ENCODE data around the gene MIEF1. TPM values are rescaled to one million over a fixed set of nuclear protein-coding genes. Genes with fewer than 3 reads are reported as not detected.

MIEF1 gene
- total RNA-seq, 1 donor from 2014 or later: 27.7 TPM

GRCh38 chr22:39472570-39473556 is 29.2 kb upstream of the MIEF1 start:
- Histone ChIP-seq H3K27ac (peak overlapping the region; percentile 86), H3K27me3 (ENCODE audit: low read depth) (no peaks in the 10 kb centered on the region), H3K4me1 (peaks cover 55% of the 10 kb centered on the region), H3K4me3 (peak overlapping the region; percentile 27), H3K36me3 (no peaks in the 10 kb centered on the region), H3K9me3 (no peaks in the 10 kb centered on the region)
- ATAC-seq: peak; percentile 75 to 79
- DNase-seq: no peak
- intact Hi-C loops (cut with DNase I): no loop called here
- TF ChIP-seq CTCF (IDR thresholded peaks at IDR 0.05): no peak

- no peaks in the 10 kb centered on the region for H3K36me3 ChIP-seq
- ATAC-seq (no peak), DNase-seq (no peak)
- peak overlapping the region; percentile 86 for H3K27ac ChIP-seq
- H3K27me3 ChIP-seq (ENCODE audit: low read depth): no peaks in the 10 kb centered on the region
- H3K4me3 ChIP-seq: no peak overlapping the region
- intact Hi-C loops (cut with DNase I): no loop called here
- peaks cover 47% of the 10 kb centered on the region for H3K4me1 ChIP-seq
- TF ChIP-seq CTCF (IDR thresholded peaks at IDR 0.05): no peak
- H3K9me3 ChIP-seq: no peaks in the 10 kb centered on the region
Measured at GRCh38 chr22:39473851-39474250, 28.2 kb upstream of the MIEF1 start.

GRCh38 chr22:39474351-39475111 is 27.6 kb upstream of the MIEF1 start:
- no peak for DNase-seq
- Histone ChIP-seq H3K27me3 (ENCODE audit: low read depth) (no peaks in the 10 kb centered on the region), H3K4me1 (peaks cover 40% of the 10 kb centered on the region), H3K9me3 (no peaks in the 10 kb centered on the region), H3K36me3 (no peaks in the 10 kb centered on the region), H3K4me3 (no peak overlapping the region), H3K27ac (peak overlapping the region; percentile 86)
- no peak for ATAC-seq
- TF ChIP-seq CTCF (IDR thresholded peaks at IDR 0.05): no peak
- intact Hi-C loops (cut with DNase I): no loop called here

- peaks cover 32% of the 10 kb centered on the region for H3K4me1 ChIP-seq
- ATAC-seq (no peak), DNase-seq (no peak)
- intact Hi-C loops (cut with DNase I): no loop called here
- H3K27ac ChIP-seq: no peak overlapping the region
- H3K4me3 ChIP-seq: peak overlapping the region; percentile 6
- no peaks in the 10 kb centered on the region for H3K27me3 ChIP-seq (ENCODE audit: low read depth)
- TF ChIP-seq CTCF (IDR thresholded peaks at IDR 0.05): no peak
- no peaks in the 10 kb centered on the region for H3K36me3 ChIP-seq
- no peaks in the 10 kb centered on the region for H3K9me3 ChIP-seq
Measured at GRCh38 chr22:39475337-39475736, 26.8 kb upstream of the MIEF1 start.

- no peak for ATAC-seq
- intact Hi-C loops (cut with DNase I): no loop called here
- Histone ChIP-seq H3K27ac (no peak overlapping the region), H3K27me3 (ENCODE audit: low read depth) (no peaks in the 10 kb centered on the region), H3K36me3 (no peaks in the 10 kb centered on the region), H3K9me3 (no peaks in the 10 kb centered on the region), H3K4me3 (no peak overlapping the region), H3K4me1 (peaks cover 26% of the 10 kb centered on the region)
- no peak for TF ChIP-seq CTCF (IDR thresholded peaks at IDR 0.05)
- DNase-seq: no peak
Measured at GRCh38 chr22:39475902-39476301, 26.2 kb upstream of the MIEF1 start.

Measured in lower lobe of right lung (tissue), 2 donors.